Bone marrow (tissue), 2 donors: ENCODE results near the gene EFEMP2.

Source experiments
- DNase-seq, 2 donors: peaks; one replicate each; lab custom pipeline; 2025; lab: John Stamatoyannopoulos, UW

Gene EFEMP2

DNA sequence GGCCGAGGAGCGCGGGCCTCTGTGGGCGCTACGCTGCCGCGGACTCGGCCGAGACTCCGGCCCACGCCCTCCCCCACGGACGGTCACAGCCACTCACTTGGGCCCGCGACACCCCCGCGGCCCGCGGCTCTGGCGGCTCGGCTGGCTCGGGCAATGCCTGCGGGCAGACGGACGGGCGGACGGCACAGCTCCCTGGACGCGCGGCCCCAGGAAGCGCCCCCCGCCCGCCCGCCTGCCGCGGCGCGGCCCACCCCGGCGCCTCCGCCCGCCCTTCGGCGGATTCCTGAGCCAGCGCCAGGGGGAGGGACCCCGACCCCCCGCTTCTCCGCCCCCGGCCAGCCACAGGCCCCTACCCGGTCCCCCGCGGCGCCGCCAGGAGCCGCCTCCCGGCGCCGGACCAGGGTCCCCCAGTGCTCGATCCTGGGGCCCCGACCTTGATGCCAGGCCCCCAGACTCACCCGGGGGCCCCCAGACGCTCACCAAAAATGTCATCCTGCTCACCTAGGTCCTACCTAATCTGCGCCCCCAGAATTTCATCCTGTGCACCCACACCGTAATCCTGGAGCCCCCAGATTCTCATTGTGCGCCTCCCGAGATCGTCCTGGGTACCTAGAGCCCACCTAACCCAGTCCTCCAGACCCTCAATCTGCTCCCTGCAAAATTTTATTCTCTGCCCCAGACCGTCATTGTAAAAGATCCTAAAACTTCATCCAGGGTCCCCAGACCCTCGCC, at the start of gene EFEMP2:
TSS of gene EFEMP2 (minus strand) at position 215 of the 732 bp plus-strand sequence. CDS start 446 bp downstream, outside the sequence.
- no peak for DNase-seq

DNA sequence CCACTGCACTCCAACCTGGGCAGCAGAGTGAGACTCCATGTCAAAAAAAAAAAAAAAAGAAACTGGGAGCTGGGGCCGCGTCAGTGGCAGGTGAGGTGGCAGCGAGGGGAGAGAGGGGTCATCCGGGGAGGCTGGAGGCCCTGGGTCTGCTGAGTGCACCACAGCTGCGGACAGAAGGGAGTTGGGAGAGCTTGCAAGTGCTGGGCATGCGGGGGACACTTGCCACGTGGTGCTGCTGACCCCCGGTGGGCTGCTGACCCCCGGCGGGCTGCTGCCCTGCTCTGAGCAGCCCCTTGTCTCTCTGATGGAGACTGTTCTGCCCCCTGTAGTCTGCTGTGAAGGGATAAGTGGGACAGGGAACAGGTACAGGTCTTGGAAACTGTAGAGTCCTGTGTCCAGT, 49.3 kb upstream of the EFEMP2 start:
- DNase-seq: no peak

DNA sequence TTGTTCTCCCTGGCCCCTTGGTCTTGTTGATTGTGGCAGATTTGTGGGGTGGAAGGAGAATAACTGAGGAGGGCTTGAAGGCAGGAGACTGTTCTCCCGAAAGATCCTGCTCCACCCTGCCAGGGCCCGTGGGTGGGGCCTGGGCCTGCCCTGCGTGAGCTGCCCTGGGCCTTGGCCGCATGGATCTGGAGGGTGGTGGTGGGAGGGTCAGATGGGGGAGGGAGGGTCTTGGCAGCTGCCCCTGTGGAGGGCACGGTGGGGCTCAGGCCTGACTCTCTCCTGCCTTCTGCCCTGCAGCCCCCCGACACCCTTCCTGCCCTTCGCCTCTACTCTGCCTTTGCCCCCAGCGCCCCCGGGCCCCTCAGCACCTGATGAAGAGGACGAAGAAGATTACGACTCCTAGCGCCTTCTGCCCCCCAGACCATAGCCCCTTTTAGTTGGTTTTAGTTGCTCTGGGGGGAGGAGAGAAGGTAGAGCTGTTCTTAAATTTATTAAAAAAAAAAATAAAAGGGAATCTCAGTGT, 48.5 kb upstream of the EFEMP2 start:
- no peak for DNase-seq

DNA sequence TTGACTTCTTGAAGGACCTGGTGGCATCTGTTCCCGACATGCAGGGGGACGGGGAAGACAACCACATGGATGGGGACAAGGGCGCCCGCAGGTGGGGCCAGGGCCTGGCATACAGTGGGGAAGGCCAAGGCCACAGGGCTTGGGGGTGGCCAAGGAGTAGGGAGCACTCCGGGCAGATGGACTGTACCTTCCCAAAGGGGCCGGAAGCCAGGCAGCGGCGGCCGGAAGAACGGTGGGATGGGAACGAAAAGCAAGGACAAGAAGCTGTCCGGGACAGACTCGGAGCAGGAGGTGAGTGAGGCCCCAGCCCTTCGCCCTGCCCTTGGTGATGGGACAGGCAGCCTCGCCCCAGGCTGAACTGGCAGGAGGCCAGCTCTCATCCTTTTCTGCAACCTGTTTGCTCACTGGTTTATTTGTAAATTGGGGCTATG, 47.8 kb upstream of the EFEMP2 start:
- no peak for DNase-seq

DNA sequence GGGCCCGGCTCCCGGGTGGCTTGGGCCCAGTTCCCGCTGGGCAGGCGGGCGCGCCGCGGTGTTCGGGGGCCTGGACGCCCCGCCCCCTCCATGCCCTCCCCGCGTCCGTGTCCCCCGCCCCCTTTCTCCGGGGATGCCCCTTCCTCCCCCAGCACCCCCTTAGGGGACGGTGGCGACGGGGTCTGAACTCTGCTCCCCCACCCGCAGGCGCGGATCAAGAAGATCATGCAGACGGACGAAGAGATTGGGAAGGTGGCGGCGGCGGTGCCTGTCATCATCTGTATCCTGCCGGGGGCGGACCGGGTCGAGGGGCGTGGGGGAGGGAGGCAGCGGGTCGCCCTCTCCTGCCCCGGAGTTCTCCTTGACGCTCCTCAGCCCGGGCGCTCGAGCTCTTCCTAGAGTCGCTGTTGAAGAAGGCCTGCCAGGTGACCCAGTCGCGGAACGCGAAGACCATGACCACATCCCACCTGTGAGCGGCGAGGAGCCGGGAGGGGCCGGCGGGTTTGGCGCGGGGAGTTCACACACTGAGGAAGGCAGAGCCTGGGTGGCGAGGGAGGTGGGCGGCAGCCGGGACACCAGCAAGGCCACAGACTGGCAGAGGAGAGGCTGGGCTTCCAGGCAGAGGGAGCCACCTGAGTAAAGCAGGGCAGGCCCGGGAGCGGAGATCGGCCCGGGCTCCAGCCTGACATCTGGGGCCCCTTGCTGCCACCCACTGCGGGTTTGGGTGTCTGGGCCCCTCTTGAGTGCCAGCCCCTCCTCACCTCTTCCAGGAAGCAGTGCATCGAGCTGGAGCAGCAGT, 47.2 kb upstream of the EFEMP2 start:
- DNase-seq: peak in 1 of 2 donors; percentile 25

DNA sequence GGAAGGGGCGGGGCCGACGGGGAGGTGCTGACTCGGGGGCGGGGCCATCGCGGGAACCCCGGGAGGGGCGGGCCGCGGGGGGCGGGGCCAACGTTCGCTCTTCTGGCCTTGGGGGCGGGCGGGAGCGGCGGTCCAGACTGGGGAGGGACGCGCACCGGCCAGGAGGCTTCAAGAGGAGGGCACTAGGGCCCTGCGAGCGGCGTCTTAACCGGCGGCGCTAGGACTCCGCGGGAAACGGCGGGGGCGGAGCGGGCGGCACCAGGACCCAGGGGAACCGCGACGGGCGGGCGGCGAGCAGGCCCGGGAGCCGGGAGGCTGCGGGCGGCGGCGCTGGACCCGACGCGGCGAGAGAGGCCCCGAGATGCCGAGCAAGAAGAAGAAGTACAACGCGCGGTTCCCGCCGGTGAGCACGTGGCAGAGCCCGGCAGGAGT, 46.6 kb upstream of the EFEMP2 start, which contains the start of gene DRAP1:
TSS of gene DRAP1 (plus strand) at position 286 of the 432 bp plus-strand sequence. CDS start at position 362, 76 bp downstream.
- DNase-seq: peak; percentile 94 to 97

DNA sequence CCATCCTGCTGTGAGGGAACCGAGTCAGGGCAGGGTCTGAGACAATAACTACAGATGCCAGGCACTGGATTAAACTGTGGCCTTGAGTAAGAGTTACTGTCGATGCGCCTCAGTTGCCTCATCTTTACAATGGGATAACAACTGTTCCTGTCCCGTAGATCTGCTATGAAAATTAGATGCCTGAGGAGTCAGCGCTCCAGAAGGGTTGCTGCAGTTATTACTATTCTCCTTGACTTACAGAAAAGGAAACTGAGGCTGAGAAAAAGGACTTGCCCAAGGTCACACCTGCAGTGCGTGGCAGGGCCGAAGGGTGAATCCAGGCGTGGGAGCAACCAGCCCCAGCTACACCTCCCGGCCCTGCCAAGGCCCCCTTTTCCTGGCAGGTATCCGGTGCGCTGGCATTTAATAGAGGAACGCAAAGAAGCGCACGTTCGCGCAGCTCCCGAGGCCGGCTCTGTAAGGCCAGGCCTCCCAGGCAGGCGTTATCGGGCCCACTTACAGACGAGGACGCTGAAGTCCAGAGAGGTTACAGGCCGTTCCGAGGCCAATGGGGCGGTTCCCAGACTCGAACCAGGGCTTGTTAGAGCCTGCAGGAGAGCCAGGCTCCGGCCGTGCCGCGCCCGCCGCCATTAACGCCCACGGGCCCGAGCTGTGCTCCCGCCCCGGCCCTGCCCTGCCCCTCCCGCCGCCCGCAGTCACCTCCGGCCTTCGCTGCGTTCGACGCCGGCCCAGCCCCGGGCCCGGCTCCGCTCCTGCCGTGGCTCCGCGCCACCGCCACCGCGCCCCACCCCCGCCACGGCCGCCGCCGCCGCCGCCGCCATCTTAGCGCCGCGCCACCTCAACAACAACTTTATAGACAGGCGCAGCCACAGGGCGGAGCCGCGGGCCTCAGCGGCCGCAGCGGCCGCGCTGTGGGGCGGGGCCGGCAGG, 45.9 kb upstream of the EFEMP2 start, which contains the start of gene C11orf68:
TSS of gene C11orf68 (minus strand) at position 852 of the 930 bp plus-strand sequence. CDS start at position 821, 31 bp downstream.
- DNase-seq: no peak

DNA sequence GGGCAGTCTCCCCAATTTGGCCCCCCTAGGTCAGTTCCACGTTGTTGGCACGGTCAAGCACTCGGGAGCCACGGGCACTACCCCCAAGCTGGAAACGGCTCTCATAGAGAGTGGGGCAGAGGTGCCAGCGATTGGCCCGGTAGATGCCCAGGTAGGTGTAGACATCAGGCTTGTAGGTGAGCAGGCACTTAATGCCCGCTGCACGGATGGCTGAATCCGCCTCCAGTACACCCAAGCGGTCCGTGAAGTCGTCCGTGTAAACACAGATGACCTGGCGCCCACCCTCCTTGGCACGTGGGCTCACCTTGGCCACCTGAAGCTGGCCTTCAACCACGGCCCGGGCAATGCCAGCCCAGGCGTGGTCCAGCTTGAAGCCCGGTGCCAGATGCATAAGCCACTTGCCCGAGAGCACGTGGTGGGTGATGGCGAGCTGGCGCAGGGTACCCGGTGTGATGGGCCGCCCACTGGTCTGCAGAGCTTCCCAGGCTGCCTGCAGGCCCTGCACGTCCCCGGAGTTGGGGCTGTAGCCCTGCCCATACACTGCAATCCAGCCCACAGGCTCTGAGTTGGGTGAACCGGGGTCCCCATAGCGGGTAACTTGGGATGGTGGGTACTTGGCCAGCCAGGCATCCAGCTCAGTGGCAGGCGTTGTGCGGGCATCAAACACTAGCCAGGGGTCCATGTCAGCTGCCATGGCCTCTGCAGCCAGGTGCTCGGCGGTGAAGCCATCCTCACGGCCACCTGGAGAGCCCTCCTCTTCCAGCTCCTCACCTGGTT, 45.0 kb upstream of the EFEMP2 start:
- no peak for DNase-seq

DNA sequence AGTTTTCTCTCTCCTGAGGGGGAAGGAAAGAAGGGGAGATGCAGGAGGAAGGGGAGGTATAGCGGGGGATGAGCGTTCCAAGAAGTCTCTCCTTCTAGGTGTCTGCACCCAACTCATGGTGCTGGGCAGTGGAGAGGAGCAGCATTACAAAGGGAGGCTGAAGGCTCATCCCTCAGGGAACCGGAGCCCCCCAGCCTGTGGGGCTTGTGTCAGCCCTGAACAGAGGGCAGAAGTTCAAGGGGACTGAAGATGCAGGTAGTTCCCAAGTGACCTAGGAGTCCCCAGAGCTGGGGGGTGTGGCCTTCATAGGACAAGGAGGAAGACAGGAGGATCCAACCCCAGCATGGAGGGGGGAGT, 44.5 kb upstream of the EFEMP2 start:
- DNase-seq: no peak

DNA sequence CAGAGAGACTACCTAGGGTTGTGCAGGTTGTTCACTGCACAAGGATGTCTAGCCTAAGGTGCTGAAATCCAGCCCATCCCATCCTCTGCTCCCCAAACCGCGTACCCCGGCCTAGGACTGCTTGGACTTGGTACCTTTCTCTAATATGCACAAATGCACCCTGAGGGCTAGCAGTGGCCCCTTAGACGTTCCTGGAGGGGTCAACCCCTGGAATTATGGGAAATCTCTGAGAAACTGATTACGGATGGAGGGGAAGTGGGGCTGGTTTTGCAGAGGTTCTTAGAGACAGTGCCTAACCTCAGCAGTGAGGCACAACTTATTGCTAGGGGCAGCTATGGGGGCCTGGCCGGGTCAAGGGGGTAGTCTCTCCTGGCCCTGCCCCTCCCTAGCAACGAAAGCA, 43.8 kb upstream of the EFEMP2 start:
- no peak for DNase-seq

DNA sequence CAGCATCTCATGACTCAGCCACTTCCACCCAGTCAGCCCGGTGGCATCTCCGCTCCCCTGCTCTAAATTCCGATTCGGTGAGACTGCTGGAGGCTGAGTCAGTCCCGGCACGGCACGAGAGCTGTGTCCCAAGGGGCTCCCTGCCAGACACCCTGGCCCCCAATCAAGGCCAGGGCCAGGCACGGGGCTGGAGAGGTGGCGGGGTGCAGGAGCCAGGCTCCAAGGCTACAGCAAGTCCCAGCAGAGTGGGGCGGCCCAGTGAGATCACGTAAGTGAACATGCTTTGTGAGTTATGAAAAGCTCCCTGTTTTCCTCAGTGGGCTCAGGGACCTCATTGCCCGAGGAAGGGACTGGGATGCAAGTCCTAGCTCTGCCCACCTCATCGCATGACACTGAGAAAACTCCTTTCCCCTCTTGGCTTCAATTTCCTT, 43.2 kb upstream of the EFEMP2 start:
- peak; percentile 52 to 86 for DNase-seq

DNA sequence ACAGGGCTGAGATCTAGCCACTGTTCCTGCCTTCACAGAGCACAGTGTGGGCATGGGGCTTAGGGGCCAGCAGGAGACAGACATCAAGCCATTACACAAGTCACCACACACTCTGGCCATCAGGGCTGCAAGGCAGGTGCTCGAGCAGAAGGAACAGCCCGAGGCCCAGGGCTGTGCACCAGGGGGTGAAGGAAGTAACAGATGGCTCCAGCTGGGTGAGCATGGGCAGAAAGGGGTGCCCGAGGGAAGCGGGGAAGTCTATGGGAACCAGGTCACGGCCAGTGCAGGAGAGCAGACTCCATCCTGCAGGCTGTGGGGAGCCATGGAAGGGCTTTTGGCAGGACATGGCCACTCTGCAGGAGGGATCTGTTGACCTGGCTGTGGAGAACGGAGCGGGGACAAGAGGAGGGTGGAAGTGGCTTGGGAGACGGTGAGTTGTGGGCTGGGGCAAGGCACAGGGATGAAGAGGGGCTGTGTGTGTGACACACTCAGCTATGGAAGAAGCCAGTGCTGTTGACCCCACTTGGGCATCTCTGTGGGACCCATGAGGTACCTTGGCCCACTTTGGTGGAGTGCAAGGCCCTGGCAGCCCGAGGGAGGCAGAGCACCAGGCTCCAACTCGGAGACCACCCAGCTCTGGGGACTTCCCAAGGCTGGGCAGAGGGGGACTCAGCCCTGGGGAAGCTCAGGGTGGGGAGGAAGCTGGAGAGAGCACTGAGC, 42.7 kb upstream of the EFEMP2 start:
- no peak for DNase-seq

DNA sequence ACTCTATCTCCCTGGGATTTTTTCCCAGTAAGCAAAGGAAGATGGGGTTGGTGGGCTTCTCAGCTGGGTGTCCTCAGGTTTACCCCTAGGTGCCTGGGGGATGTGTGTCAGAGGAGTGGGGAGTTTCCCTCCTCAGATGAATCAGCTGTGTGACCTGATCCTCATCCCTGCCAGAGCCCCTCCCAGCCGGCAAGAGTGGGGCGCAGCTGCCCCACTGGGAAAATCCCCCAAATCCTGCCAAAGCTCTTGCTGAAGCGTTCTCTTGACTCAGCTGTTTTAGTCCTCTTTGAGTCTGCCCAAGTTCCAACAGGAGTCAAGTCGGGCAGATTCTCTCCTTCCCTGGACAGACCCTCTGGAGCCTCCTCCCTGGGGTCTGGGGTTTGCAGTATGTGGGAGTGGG, 40.2 kb upstream of the EFEMP2 start:
- no peak for DNase-seq

DNA sequence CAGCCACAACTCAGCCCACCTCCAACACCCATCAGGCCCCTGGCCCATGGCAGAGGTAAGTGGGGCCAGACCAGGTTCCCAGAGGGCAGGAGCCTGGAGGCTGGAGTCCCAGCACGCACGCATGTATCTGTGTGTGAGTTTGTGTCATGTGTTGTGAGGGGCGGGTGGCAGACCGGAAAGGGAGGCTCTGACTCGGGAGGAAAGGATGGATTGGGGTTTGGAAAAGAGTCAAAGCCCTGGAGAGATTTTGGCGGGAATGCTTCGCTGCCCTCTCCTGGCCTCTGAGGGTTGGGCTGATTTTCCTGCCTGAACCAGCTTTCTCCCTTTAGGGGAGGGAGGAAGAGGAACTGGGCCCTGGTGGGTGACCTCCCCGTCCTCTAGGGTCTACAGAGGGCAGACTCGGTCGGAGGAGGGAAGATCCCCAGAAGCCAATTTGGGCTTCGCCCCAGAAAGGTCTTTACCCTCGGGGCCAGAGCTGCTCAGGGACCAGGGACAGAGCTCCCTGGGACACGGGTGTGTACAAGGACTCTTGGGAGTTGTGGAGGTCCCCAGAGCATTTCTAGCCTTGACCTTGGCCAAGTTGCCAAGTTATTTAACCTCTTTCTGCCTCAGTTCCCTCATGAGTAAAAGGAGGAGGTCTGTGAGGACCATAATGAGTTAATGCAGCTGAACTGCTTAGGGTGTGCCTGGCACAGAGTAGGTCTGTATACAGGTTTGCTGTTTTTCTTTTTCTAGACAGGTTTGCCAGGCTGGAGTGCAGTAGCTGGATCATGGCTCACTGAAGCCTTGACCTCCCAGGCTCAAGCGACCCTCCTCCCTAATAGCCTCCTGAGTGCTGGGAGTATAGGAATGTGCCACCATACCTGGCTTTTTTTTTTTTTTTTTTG, 39.3 kb upstream of the EFEMP2 start:
- no peak for DNase-seq

DNA sequence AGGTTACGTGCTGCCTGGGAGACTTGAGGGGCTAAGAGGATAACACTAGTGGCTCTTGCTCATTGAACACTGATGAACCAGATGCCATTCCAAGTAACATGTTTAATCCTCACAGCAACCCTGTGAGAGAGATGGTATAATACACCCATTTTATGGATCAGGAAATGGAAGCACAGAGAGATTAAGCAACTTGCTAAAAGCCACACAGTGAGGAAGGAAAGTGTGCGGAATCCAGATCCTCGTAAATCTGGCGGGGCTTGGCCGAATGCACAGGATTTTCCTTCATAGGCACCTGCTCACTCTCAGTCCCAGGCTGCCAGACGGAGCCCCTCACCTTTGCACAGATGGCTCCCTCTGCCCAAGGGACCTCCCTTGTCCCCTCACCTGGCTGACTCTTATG, 35.3 kb upstream of the EFEMP2 start:
- DNase-seq: no peak

DNA sequence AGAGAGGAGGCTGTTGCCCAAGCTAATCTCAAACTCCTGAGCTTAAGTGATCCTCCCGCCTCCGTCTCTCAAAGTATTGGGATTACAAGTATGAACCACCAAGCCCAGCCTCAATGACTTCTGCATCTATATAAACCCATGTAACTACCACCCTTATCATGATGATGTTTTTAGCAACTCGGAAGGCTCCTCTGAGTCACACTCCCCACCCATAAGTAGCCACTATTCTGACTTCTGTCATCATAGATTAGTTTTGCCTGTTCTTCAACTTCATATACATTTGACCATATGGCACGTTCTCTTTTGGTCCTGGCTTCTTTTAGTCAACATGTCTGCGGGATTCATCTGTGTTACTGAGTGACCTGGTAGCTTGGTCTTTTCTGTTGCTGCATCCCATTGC, 34.0 kb upstream of the EFEMP2 start:
- DNase-seq: no peak

DNA sequence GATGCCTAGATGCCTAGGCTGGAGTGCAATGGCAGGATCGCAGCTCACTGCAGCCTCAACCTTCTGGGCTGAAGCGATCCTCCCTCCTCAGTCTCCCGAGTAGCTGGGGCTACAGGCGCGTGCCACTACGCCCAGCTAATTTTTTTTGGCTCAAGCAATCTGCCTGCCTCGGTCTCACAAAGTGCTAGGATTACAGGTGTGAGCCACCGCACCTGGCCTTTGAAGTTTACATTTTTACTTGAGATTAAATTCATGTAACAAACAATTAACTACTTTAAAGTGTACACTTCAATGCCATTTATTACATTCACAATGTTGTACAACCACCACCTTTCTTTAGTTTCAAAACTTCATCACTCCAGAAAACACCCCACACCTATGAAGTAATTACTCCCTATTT, 31.1 kb upstream of the EFEMP2 start:
- DNase-seq: no peak

DNA sequence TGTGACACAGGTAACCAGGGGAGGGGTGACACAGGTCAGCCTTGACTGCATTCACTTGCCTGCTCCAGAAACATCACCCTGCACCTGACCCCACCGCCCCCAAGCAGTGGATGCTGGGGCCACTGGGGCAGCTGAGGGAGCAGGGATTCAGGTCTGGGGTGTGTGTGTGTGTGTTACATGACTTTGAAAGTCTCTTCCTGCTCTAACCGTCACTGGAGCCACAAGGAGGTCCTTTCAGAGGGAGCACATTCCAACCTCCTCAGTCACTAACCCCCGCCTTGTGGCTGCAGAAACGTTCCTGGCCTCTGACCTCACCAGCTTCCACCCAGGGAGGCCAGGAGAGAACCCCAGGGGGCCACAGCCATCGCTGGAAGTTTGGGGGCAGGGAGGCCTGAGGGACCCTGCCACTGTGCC, 30.5 kb upstream of the EFEMP2 start:
- no peak for DNase-seq

DNA sequence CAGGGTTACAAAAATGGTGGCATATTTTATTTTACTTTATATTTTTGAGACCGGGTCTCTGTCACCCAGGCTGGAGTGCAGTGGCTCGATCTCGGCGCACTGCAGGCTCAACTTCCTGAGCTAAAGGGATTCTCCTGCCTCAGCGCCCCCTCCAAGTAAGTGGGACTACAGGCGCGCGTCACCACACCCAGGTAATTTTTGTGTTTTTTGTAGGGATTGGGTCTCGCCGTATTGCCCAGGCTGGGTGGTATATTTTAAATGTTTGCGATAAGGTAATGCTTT, 28.2 kb upstream of the EFEMP2 start:
- DNase-seq: no peak
